Fibroblast of villous mesenchyme (primary cell): ENCODE results near the gene KIF7. TPM values are rescaled to one million over a fixed set of nuclear protein-coding genes. Genes with fewer than 3 reads are reported as not detected.

Experiments used
- DNase-seq: peaks from one replicate; pipeline ENCODE4 v3.0.0-alpha.2; 2010; ENCODE audit warnings: low read depth
- H3K4me3 ChIP-seq: 2 replicates; pipeline ENCODE4 v1.5.1; 2011; ENCODE audit warnings: low read depth, mild to moderate bottlenecking, low read length
- total RNA-seq: library from RNA; depleted of rRNA; stranded (reverse); fragments of >200 nt; gene quantifications from 2 replicates; pipeline ENCODE4 v1.2.3, GENCODE V29; 2012
- TF ChIP-seq, protein P1 (sequence below): IDR thresholded peaks from 2 replicates; pipeline ENCODE4 v1.5.1; 2012; ENCODE audit warnings: low read depth, mild to moderate bottlenecking, low read length; ENCODE audit not compliant: insufficient read depth

KIF7 gene
- total RNA-seq, 1 donor, result 13.4 TPM

GRCh38 chr15:89623165-89623564 is 32.1 kb downstream of the KIF7 start:
- TF ChIP-seq, protein P1, sequence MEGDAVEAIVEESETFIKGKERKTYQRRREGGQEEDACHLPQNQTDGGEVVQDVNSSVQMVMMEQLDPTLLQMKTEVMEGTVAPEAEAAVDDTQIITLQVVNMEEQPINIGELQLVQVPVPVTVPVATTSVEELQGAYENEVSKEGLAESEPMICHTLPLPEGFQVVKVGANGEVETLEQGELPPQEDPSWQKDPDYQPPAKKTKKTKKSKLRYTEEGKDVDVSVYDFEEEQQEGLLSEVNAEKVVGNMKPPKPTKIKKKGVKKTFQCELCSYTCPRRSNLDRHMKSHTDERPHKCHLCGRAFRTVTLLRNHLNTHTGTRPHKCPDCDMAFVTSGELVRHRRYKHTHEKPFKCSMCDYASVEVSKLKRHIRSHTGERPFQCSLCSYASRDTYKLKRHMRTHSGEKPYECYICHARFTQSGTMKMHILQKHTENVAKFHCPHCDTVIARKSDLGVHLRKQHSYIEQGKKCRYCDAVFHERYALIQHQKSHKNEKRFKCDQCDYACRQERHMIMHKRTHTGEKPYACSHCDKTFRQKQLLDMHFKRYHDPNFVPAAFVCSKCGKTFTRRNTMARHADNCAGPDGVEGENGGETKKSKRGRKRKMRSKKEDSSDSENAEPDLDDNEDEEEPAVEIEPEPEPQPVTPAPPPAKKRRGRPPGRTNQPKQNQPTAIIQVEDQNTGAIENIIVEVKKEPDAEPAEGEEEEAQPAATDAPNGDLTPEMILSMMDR, result no peak
- no peak overlapping the region for H3K4me3 ChIP-seq
- DNase-seq, result no peak

GRCh38 chr15:89621547-89621946 is 33.7 kb downstream of the KIF7 start:
- no peak overlapping the region for H3K4me3 ChIP-seq

DNA sequence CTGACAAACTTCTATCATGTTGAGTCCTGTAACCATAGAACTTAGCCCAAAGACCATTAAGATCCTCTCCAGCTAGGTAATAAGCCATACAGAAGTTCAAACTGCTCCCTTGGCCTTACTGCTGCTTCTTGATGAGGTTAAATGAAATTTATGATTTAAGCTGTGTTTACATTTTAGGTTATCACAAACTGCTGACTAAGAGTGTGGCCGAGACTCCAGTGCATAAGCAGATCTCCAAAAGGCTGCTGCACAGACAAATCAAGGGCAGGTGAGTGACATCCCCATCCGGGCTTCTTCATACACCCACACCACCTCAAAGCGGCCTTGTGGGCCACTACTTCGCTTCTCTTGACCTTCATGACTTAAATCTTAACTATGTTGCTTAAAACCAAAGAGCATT is 39.0 kb downstream of the KIF7 start:
- no peak for DNase-seq
- H3K4me3 ChIP-seq, result no peak overlapping the region
- TF ChIP-seq, protein P1, result no peak

More at GRCh38 chr15:89621547-89621946, 33.7 kb downstream of the KIF7 start:
- no peak for DNase-seq
- TF ChIP-seq, protein P1, result no peak

GRCh38 chr15:89615135-89615534 is 40.1 kb downstream of the KIF7 start:
- H3K4me3 ChIP-seq, result no peak overlapping the region
- no peak for DNase-seq
- TF ChIP-seq, protein P1, result no peak

DNA sequence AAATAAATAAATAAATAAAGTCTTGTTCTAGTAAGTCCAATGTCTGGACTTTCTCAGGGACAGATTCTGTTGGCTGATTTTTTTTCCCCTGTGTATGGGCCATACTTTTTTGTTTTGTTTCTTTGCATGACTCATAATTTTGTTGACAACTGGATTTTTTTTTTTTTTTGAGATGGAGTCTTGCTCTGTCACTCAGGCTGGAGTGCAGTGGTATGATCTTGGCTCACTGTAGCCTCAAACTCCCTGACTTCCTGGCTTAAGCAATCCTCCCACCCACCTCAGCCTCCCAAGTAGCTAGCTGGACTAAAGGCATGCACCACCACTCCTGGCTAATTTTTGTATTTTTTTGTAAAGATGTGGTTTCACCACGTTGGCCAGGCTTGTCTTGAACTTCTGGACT is 41.1 kb downstream of the KIF7 start:
- DNase-seq, result peak; percentile 23
- TF ChIP-seq, protein P1, result no peak
- H3K4me3 ChIP-seq, result no peak overlapping the region

- H3K4me3 ChIP-seq, result no peak overlapping the region
- TF ChIP-seq, protein P1, result no peak
- DNase-seq, result no peak
Observed at GRCh38 chr15:89613031-89613430, 42.2 kb downstream of the KIF7 start.

DNA sequence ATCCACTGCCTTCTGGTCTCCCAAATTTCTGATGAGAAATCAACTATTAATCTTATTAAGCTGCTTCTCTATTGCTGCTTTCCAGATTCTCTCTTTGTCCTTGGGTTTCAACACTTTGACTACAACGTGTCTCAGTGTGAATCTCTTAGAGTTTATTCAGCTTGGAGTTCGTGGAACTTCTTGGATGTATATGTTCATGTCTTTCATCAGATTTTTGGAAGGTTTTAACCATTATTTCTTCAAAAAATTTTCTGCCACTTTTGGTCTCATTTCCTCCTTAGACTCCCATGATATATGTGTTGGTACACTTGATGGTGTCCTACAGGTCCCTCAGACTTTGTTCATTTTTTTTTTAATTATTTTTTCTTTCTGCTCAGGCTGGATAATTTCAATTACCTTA is 44.0 kb downstream of the KIF7 start:
- no peak overlapping the region for H3K4me3 ChIP-seq
- TF ChIP-seq, protein P1, result no peak
- no peak for DNase-seq
